IPS-NIHi7 (cell line): Measurements from ENCODE around the gene SYT11.
"Not testable (repeated sequence)": the region's sequence is repeated elsewhere in the genome, so short reads cannot be mapped to it uniquely, and the experiment has no call there.

Experiments
- DNase-seq: peaks from one replicate; pipeline ENCODE4 v3.0.0; 2012; ENCODE audit warnings: mixed read lengths; ENCODE audit errors: extremely low spot score

Gene SYT11

DNA sequence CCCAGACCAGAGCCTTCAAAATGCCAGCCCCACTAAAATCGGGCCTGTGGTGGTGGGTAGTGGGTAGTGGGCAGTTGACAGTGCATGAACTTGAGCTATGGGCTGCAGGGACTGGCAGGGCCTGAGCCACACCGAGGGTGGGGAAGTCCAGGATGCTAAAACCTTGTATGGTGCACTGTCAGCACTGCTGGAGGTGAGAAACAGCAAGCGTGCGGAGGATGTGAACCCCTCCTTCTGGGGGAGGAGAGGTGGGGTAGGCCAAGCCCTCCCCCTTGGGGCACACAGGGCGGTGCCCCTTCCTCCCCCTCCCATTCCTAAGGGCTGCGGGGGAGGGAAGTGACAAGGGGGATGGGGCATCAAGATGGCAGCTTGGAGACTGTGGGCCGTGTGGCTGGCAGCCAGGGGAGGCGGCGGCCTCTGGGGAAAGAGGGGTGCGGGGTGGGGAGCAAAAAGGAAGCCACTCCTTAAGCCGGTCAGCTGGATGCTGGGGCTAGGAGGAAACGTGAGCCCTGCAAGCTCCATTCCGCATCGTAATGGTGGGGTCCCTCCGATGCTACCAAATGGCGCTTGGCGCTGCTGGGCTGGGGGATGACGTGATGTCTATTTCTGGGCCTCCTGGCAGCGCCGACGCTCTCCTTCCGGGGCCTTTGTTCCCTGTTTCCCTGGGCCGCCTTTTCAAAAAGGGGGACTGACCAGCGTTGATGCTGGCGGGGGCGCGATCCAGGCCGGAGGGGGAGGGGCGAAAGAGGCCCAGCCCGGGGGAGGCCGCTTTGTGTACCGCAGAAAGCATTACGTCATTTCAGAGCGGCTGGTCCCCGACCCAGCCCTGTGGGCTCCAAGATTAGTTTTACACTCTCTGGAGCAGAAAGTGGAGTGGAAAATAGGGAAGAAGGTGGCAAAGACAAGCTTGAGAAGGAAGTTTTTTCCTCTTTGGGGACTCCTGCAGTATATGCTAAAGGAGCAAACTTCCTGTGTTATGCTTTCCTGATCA lies 809 bp downstream of the SYT11 start:
- DNase-seq: peak; percentile 60

DNA sequence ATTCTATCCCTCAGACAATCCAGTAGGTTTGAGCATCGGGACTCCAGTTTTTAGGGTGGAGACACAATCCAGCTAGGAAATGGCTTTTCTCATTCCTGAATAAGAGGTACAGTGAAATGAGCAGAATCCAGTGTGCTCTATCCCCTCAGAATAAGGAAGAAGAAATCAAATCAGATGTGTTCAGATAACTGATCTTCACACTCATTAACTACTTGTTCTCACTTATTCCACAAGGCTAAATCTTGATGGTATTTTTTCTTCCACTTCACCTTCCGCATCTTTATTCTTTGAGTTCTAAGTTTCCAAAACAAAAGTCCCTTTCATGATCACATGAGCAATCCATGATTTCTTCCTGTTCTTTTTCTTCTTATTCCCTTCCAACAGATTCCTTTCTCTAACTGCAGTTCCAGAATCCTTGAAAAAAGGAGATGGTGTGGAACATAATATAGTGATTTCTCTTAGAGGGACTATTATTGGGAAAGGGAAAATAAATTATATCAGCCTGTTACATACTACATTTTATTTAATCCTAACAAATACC lies 1.7 kb downstream of the SYT11 start:
- DNase-seq: no peak

DNA sequence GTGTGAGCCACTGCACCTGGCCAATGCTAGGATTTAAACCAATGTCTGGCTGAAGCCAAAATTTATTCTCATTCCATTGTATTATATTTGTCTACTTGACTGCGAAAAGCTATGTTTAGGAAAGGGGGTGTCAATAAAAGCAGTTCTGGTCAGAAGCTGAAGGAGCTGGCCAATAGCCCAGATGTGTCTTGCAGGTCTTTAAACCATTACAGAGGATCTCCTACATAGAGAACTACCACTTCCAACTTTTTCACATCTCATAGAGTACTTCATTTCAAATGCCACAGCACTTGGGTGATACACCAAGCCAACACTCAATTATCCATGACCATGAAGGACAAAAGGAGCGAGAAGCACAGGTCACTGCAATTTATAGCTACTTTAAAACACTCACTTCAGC lies 2.5 kb downstream of the SYT11 start:
- no peak for DNase-seq

DNA sequence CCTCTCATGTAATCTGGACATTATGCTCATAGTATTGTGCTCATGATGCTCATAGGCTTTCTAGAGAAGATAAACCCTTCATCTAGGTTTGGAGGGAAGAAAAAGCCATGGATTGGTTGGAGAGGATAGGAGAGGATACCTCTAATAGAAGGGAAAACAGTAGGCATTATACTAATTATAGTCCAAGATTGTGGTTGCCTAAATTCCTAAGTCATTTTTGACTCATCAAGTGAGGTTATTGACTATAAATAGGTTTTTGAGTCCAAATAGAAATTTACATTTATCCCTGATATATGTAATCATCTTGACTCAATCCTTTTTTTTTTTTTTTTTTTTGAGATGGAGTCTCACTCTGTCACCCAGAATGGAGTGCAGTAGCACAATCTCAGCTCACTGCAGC lies 5.0 kb downstream of the SYT11 start:
- DNase-seq: no peak

DNA sequence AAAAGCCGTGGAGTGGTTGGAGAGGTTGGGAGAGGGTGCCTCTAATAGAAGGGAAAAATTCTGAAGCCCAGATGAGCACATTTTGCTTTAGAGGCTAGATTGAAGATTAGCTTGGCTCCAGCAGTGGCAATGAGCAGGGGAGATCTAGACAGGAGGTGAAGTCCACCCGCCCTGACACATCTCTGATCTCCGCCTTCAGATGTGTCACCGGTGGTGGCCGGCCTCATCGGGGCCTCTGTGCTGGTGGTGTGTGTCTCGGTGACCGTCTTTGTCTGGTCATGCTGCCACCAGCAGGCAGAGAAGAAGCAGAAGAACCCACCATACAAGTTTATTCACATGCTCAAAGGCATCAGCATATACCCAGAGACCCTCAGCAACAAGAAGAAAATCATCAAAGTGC lies 8.4 kb downstream of the SYT11 start:
- no peak for DNase-seq

DNA sequence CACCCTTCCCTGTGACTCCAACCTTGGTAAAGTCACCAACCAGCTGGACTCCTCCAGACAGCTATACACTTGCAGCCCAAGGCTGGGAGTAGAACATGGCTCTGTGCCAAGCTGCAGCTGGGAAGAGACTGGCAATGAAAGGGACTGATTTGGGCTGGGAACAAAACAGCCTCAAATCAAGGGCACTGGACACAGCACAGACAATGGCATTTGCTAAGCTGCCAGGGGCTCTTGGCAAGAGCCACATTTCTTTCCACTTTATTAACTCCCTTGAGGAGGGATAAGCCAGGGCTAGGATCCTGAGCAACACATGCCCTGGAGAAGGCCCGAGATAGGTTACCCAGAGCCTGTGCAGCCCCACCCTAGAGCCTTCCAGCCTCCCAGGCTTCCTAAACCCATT lies 12.0 kb downstream of the SYT11 start:
- DNase-seq: no peak

DNA sequence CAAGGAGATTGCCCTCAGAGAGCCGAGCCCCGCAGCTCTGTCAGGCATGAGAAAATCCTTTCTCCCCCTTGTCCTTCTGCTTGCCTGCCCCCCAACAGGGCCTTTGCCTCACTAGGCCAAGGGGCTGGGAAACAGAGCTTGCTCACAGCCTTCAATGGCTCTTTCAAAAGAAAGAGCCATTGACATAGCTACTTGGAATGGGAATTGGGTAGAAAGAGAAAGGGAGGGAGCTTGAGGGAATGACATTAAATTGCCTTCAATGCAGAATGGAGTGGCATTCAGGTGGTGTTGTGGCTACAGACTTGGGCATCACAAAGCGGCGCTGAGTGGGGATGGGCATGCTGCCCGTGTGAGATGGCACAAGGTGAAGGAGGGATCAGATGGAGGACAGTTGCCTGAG lies 13.2 kb downstream of the SYT11 start:
- no peak for DNase-seq

DNA sequence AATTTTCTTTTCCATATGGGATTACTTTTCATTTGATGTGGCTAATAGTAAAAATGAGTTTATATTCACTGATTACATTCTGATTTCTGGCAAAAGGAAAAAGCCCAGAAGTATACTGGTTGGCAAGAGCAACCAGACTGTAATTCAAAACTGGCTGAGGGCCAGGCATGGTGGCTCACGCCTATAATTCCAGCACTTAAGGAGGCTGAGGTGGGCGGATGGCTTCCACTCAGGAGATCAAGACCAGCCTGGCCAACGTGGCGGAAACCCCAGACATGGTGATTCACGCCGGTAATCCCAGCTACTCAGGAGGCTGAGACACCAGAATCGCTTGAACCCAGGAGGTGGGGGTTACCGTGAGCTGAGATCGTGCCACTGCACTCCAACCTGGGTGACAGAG lies 14.5 kb downstream of the SYT11 start:
- DNase-seq: no peak

DNA sequence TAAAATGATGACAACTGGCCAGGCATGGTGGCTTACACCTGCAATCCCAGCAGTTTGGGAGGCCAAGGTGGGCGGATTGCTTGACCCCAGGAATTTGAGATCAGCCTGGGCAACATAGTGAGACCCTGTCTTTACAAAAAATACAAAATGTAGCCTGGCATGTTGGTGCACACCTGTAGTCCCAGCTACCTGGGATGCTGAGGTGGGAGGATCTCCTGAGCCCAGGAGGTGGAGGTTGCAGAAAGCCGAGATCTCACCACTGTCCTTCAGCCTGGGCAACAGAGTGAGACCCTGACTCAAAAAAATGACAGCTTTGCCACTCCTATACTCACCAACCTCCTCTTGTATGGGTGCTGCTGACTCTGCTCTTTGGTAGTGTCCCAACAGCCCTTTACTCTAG lies 18.6 kb downstream of the SYT11 start:
- DNase-seq: no peak

DNA sequence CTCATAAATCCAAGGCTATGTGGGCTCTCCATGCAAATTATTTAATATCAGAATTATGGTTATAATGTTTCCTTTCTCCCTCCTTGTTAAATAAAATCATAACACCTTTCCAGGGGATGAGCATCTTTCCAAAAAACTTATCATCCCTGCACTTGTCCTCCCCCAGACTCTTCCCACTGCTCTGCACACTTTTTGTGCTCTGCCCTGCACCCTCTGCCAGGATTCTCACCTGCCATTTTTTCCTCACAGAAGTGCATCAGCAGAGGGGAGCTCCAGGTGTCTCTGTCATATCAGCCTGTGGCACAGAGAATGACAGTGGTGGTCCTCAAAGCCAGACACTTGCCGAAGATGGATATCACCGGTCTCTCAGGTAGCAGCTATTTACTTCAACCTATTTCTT lies 20.9 kb downstream of the SYT11 start:
- DNase-seq: no peak

DNA sequence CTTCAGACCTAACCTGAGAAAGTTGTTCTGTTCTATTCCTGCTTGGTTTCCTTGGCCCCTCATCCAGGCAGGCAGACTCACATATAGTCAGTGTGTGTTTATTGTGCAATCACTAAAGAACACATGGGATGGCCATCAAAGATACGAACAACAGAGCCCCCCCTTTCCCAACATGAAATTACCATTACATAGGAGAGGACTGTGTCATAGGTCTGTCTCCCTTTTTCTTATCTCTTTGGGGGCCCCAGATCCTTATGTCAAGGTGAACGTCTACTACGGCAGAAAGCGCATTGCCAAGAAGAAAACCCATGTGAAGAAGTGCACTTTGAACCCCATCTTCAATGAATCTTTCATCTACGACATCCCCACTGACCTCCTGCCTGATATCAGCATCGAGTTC lies 21.6 kb downstream of the SYT11 start:
- no peak for DNase-seq

- no peak for DNase-seq
Measured at GRCh38 chr1:155882235-155882634, 22.9 kb downstream of the SYT11 start.

DNA sequence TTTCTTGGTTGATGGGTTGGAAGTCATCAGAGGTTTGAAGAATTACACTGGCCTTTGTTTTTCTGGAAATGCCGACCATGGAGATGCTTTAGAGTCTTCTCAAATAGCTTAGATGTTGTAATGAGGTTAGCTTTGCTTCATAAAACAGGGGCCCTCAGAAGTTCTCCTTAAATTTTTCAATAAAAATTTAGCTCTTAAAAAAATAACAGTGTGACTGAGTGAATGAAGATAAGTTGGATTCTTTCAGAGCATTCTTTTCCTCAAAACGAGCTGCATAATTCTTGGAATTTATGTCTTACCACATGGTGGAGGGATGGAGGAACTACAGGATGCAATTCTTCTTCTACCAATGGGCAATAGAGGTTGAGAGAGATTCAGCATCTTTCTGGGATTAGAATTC lies 23.4 kb downstream of the SYT11 start:
- no peak for DNase-seq

GRCh38 chr1:155884031-155884960 lies 24.9 kb downstream of the SYT11 start:
- no peak for DNase-seq

DNA sequence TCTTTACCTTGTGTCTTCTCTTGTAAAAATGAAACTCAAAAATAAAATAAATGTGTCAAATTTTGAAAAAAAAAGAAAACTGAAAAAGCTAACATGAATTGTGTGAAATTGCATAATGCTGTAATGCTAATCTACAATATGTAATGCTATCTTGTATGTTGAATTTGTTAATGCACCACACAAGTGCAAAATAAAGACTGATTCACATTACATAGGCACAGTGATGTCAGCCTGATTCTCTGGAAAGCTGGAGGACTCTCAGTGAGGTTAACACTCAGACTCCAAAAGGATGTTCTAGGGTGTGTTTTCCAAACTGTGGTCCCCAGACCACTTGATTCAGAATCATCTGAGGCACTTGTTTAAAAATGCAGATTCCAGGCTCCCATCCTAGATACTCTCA lies 25.6 kb downstream of the SYT11 start:
- DNase-seq: no peak

DNA sequence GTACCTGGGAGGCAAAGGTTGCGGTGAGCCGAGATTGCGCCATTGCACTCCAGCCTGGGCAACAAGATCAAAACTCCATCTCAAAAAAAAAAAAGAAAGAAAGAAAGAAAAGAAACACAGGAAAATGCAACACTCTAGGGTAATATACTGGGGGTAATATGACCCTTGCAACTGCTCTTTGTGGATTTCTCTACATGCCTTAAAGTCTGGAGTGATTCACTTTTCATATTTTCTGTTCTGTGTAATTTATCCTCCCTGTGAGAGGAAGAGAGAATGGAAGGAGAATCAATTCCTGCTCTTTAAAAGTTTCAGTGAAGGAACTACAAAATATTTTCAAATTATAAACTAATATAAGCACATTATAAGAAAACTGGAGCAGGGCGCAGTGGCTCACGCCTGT lies 29.1 kb downstream of the SYT11 start:
- no peak for DNase-seq

DNA sequence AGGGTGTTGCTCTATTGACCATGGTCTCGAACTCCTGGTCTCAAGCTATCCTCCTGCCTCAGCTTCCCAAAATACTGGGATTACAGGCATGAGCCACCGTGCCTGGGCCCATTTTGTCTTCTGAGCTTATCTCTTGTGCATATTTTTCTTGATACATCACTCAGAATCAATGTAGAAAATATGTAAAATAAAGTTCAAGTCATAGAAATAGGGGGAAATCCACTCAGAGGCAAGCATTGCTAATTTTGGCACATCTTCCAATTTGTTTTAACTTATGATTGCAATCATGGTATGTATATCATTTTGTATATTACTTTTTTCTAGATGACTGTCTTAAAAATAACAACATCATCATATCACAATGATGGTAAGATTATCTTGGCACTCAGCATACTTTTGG lies 30.2 kb downstream of the SYT11 start:
- DNase-seq: no peak

DNA sequence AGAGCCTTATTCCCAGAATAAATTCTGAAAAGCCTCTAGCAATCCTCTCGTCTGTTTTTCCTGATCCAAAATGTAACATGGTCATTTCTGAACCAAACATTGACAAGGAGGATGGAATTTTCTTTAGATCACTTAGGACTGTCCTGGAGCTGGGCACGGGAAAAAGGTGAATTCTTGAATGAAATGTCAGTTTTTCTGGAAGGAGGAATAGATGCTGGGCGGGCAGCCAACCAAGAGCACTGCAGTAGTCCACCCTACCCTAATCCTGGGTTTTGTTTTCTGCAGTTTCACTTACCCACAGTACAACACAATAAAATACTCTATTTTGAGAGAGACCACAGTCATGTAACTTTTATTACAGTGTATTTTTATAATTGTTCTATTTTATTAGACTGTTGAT lies 30.9 kb downstream of the SYT11 start:
- DNase-seq: no peak

GRCh38 chr1:155892796-155893195 lies 33.4 kb downstream of the SYT11 start:
- DNase-seq: no peak

DNA sequence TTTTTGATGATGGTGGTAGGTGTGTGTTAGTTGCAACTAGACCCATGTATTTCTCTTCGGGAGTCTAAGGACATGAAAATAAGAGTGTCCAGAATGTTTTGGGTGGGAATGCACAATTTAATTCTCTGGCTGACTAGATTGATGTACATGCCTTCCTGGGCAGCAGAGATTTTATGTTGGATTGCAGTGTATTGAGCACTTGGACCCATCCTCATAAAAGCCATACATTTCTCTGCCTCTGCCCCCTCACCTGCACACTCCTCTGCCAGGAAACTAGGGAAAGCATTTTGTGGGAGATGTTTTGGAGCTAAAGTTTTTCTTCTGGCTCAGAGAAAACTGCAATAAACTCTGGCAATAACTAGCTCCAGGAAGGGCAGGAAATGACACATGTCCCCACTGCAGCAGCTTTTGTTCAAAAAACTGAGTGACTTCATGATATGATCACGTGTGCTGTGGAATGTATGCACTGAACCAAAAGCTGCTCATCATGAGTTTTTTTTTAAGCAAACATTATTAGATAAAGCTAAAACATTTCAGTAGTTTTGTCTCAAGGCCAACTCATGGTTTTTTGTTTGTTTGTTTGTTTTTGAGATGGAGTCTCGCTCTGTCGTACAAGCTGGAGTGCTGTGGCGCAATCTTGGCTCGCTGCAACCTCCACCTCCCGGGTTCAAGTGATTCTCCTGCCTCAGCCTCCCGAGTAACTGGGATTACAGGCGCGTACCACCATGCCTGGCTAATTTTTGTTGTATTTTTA lies 34.2 kb downstream of the SYT11 start:
- no peak for DNase-seq

- not testable (repeated sequence) for DNase-seq
Measured at GRCh38 chr1:155895617-155896016, 36.2 kb downstream of the SYT11 start.

GRCh38 chr1:155896476-155896875 lies 37.1 kb downstream of the SYT11 start:
- DNase-seq: not testable (repeated sequence)
